ENCODE measurements around the gene UGT1A1.

DNA sequence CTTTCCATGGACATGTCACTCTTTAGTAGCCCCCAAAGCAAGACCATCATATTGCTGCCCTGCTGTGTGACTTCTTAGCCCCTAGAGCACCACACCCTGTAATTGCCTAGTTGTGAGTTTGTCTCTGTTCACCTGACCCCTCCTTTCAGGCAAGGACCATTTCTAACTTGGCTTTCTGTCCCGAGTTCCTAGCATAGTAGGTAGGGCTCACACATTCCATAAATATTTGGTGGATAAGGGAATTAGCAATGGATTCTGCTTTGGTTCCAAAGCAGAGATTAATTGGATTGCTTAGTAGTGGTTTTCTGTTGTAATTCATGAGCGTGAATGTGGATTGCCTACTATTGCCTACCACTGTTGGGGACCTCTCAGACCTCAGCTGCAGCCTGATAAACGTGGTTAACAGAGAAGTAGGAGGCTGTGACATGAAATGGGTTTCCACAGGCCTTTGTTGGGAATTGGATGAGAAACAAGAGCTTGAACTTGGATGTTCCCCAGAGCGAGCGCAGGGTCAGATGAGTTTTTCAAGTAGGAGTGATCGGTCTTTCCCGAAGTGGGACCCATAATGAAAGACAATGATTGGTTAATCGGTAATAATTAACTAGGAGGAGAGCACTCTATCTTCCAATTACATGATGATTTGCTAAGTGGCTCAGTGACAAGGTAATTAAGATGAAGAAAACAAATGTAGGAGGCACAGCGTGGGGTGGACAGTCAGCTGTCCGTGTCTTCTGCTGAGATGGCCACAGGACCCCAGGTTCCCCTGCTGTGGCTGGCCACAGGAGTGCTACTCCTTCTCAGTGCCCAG is 13.4 kb upstream of the UGT1A1 start:
- TF ChIP-seq, protein P1, sequence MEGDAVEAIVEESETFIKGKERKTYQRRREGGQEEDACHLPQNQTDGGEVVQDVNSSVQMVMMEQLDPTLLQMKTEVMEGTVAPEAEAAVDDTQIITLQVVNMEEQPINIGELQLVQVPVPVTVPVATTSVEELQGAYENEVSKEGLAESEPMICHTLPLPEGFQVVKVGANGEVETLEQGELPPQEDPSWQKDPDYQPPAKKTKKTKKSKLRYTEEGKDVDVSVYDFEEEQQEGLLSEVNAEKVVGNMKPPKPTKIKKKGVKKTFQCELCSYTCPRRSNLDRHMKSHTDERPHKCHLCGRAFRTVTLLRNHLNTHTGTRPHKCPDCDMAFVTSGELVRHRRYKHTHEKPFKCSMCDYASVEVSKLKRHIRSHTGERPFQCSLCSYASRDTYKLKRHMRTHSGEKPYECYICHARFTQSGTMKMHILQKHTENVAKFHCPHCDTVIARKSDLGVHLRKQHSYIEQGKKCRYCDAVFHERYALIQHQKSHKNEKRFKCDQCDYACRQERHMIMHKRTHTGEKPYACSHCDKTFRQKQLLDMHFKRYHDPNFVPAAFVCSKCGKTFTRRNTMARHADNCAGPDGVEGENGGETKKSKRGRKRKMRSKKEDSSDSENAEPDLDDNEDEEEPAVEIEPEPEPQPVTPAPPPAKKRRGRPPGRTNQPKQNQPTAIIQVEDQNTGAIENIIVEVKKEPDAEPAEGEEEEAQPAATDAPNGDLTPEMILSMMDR (IDR thresholded peaks at IDR 0.05): no peak
- TF ChIP-seq POLR2A (IDR thresholded peaks at IDR 0.05): no peak
- TF ChIP-seq POLR2AphosphoS5 (IDR thresholded peaks at IDR 0.05): no peak
- TF ChIP-seq EP300 (IDR thresholded peaks at IDR 0.05; ENCODE audit: low read depth): no peak

Data from transverse colon (tissue), 4 donors.